Naive thymus-derived CD8-positive, alpha-beta T cell (primary cell): ENCODE data around the gene COL6A3. TPM values are rescaled to one million over a fixed set of nuclear protein-coding genes. Genes with fewer than 3 reads are reported as not detected.

Experiments
- ATAC-seq, 2 donors: fragments of 150-1000 bp; cut with Tn5 transposase in 1 of 2; sonication (Bioruptor Pico), chemical (Tn5 transposase) in 1 of 2; 1 replicate in 1 of 2; 2 replicates in 1 of 2; pipeline ENCODE4 v1.10.0; 2021; ENCODE audit warnings: mild to moderate bottlenecking in 2 of 2, moderate library complexity in 2 of 2
- POLR2A ChIA-PET: fragments of 350-600 bp; sonication (Branson Sonifier 250); formaldehyde crosslinking; loops from one replicate; lab custom pipeline; 2021; ENCODE audit warnings: antibody characterized with exemption; lab: Charles Lee
- DNase-seq, 10 donors: peaks; one replicate each; pipeline versions ENCODE4 v3.0.0 to v3.0.0-alpha.2; 2020 to 2022
- H3K27ac Mint-ChIP-seq, 10 donors: one replicate each; pipeline ENCODE4 v1.8.0; 2020 to 2022; ENCODE audit warnings: mild to moderate bottlenecking in 10 of 10, mixed read lengths in 10 of 10, moderate library complexity in 4 of 10, inconsistent platforms in 1 of 10
- H3K27me3 Mint-ChIP-seq, 5 donors: one replicate each; pipeline ENCODE4 v1.8.0; 2021 to 2022; ENCODE audit warnings: mixed read lengths in 5 of 5
- H3K36me3 Mint-ChIP-seq, 3 donors: one replicate each; pipeline ENCODE4 v1.8.0; 2020 to 2022; ENCODE audit warnings: mixed read lengths in 3 of 3, mild to moderate bottlenecking in 2 of 3, inconsistent platforms in 1 of 3
- H3K4me1 Mint-ChIP-seq, 4 donors: one replicate each; pipeline ENCODE4 v1.8.0; 2021 to 2022; ENCODE audit warnings: mixed read lengths in 4 of 4
- H3K4me3 Mint-ChIP-seq, 10 donors: one replicate each; pipeline ENCODE4 v1.8.0; 2020 to 2022; ENCODE audit warnings: mild to moderate bottlenecking in 10 of 10, mixed read lengths in 10 of 10, moderate library complexity in 6 of 10, inconsistent platforms in 1 of 10
- H3K9me3 Mint-ChIP-seq, 9 donors: one replicate each; pipeline ENCODE4 v1.8.0; 2020 to 2022; ENCODE audit warnings: mixed read lengths in 9 of 9, mild to moderate bottlenecking in 3 of 9, inconsistent platforms in 1 of 9, moderate library complexity in 1 of 9
- polyA plus RNA-seq, 3 donors: library from polyadenylated mRNA; unstranded; fragments of 300-500 nt; fragmentation: Illumina TruSeq; gene quantifications; one replicate each; pipeline ENCODE4 v1.2.3, GENCODE V29; 2021
- total RNA-seq, 8 experiments: library from RNA in 2 of 8; stranded (reverse) in 2 of 8; gene quantifications; one replicate each; pipeline ENCODE4 v1.2.3 and lab custom pipeline; 2021 to 2026

Gene COL6A3
- total and polyA plus RNA-seq, 5 experiments from 2014 or later = 0.95 to 4.1 (median 2.0) TPM

- DNase-seq (no peak), ATAC-seq (no peak)
- Mint-ChIP-seq H3K27me3 (no peaks in the 10 kb centered on the region), H3K9me3 (no peaks in the 10 kb centered on the region), H3K36me3 (peaks cover 0 to 4% (median 0%) of the 10 kb centered on the region in 3 donors), H3K4me3 (no peak overlapping the region), H3K4me1 (peaks cover 8 to 34% (median 18%) of the 10 kb centered on the region in 4 donors), H3K27ac (peak overlapping the region in 2 of 10 donors; percentile 47 to 61)
- POLR2A ChIA-PET = interaction anchor here (1.0 to 1.7 kb wide), 4 partner anchors 15 to 29 kb away, joined by 3 to 4 read pairs (median 4); no protein-coding TSS in a partner anchor
Measured at GRCh38 chr2:237450108-237450507, 36.1 kb upstream of the COL6A3 start.

- Mint-ChIP-seq H3K9me3 (no peaks in the 10 kb centered on the region), H3K27ac (peak overlapping the region in 6 of 10 donors; percentile 3 to 73 (median 43)), H3K4me1 (peaks cover 8 to 42% (median 20%) of the 10 kb centered on the region in 4 donors), H3K4me3 (no peak overlapping the region), H3K36me3 (peaks cover 0 to under 1% (median 0%) of the 10 kb centered on the region in 3 donors), H3K27me3 (no peaks in the 10 kb centered on the region)
- POLR2A ChIA-PET = interaction anchor here (0.9 to 1.7 kb wide), 5 partner anchors 9 to 28 kb away, joined by 3 to 4 read pairs (median 4); no protein-coding TSS in a partner anchor
- no peak for ATAC-seq
- no peak for DNase-seq
Measured at GRCh38 chr2:237449193-237449881, 35.4 kb upstream of the COL6A3 start.

- H3K27me3 Mint-ChIP-seq = no peaks in the 10 kb centered on the region
- H3K9me3 Mint-ChIP-seq = no peaks in the 10 kb centered on the region
- H3K36me3 Mint-ChIP-seq = no peaks in the 10 kb centered on the region
- POLR2A ChIA-PET = interaction anchor here (0.9 to 2.0 kb wide), 3 partner anchors 10 to 27 kb away, joined by 4 to 5 read pairs (median 4); no protein-coding TSS in a partner anchor
- peak overlapping the region in 5 of 10 donors; percentile 22 to 61 (median 41) for H3K27ac Mint-ChIP-seq
- no peak for DNase-seq
- no peak for ATAC-seq
- H3K4me1 Mint-ChIP-seq = peaks cover 10 to 43% (median 24%) of the 10 kb centered on the region in 4 donors
- H3K4me3 Mint-ChIP-seq = no peak overlapping the region
Measured at GRCh38 chr2:237448626-237449025, 34.7 kb upstream of the COL6A3 start.

- DNase-seq (no peak), ATAC-seq (no peak)
- Mint-ChIP-seq H3K27ac (peak overlapping the region in 2 of 10 donors; percentile 28 to 41), H3K36me3 (no peaks in the 10 kb centered on the region), H3K27me3 (no peaks in the 10 kb centered on the region), H3K4me1 (peaks cover 10 to 41% (median 24%) of the 10 kb centered on the region in 4 donors), H3K4me3 (no peak overlapping the region), H3K9me3 (no peaks in the 10 kb centered on the region)
- POLR2A ChIA-PET = interaction anchor here (0.9 to 2.0 kb wide), 2 partner anchors 10 to 27 kb away, joined by 4 to 5 read pairs; no protein-coding TSS in a partner anchor
Measured at GRCh38 chr2:237448171-237448570, 34.2 kb upstream of the COL6A3 start.

GRCh38 chr2:237447496-237447895 lies 33.5 kb upstream of the COL6A3 start:
- ATAC-seq (no peak), DNase-seq (no peak)
- H3K36me3 Mint-ChIP-seq = no peaks in the 10 kb centered on the region
- H3K9me3 Mint-ChIP-seq = no peaks in the 10 kb centered on the region
- H3K27ac Mint-ChIP-seq = no peak overlapping the region
- H3K27me3 Mint-ChIP-seq = no peaks in the 10 kb centered on the region
- peak overlapping the region in 1 of 10 donors; percentile 14 for H3K4me3 Mint-ChIP-seq
- POLR2A ChIA-PET = interaction anchor here (0.6 to 2.0 kb wide), 2 partner anchors 19 to 26 kb away, joined by 3 to 5 read pairs; no protein-coding TSS in a partner anchor
- peaks cover 13 to 48% (median 29%) of the 10 kb centered on the region in 4 donors for H3K4me1 Mint-ChIP-seq

- ATAC-seq (no peak), DNase-seq (no peak)
- Mint-ChIP-seq H3K4me3 (no peak overlapping the region), H3K9me3 (no peaks in the 10 kb centered on the region), H3K27ac (no peak overlapping the region), H3K27me3 (no peaks in the 10 kb centered on the region), H3K36me3 (no peaks in the 10 kb centered on the region), H3K4me1 (peaks cover 24 to 59% (median 37%) of the 10 kb centered on the region in 4 donors)
- POLR2A ChIA-PET = interaction anchor here (1.2 to 1.3 kb wide), 2 partner anchors 11 to 17 kb away, joined by 3 to 4 read pairs; no protein-coding TSS in a partner anchor
Measured at GRCh38 chr2:237446338-237446665, 32.3 kb upstream of the COL6A3 start.

GRCh38 chr2:237445611-237446337 lies 31.8 kb upstream of the COL6A3 start:
- no peaks in the 10 kb centered on the region for H3K27me3 Mint-ChIP-seq
- H3K4me1 Mint-ChIP-seq = peaks cover 28 to 59% (median 40%) of the 10 kb centered on the region in 4 donors
- ATAC-seq = no peak
- POLR2A ChIA-PET = interaction anchor here (1.2 to 1.3 kb wide), 2 partner anchors 10 to 17 kb away, joined by 3 to 4 read pairs; no protein-coding TSS in a partner anchor
- no peak overlapping the region for H3K4me3 Mint-ChIP-seq
- H3K36me3 Mint-ChIP-seq = no peaks in the 10 kb centered on the region
- DNase-seq = peak in 1 of 10 donors; percentile 1
- H3K27ac Mint-ChIP-seq = no peak overlapping the region
- H3K9me3 Mint-ChIP-seq = no peaks in the 10 kb centered on the region

- ATAC-seq = no peak
- POLR2A ChIA-PET = interaction anchor here (0.9 to 1.9 kb wide), 4 partner anchors 9 to 23 kb away, joined by 3 to 12 read pairs (median 4); no protein-coding TSS in a partner anchor
- no peaks in the 10 kb centered on the region for H3K36me3 Mint-ChIP-seq
- H3K4me3 Mint-ChIP-seq = no peak overlapping the region
- H3K4me1 Mint-ChIP-seq = peaks cover 31 to 59% (median 43%) of the 10 kb centered on the region in 4 donors
- peak overlapping the region in 1 of 10 donors; percentile 76 for H3K27ac Mint-ChIP-seq
- H3K27me3 Mint-ChIP-seq = no peaks in the 10 kb centered on the region
- peak in 1 of 10 donors; percentile 19 for DNase-seq
- H3K9me3 Mint-ChIP-seq = no peaks in the 10 kb centered on the region
Measured at GRCh38 chr2:237444071-237444470, 30.1 kb upstream of the COL6A3 start.

GRCh38 chr2:237441605-237442274 lies 27.8 kb upstream of the COL6A3 start:
- H3K4me3 Mint-ChIP-seq = peak overlapping the region in 9 of 10 donors; percentile 13 to 68 (median 57)
- H3K27ac Mint-ChIP-seq = peak overlapping the region in 9 of 10 donors; percentile 65 to 93 (median 80)
- no peaks in the 10 kb centered on the region for H3K27me3 Mint-ChIP-seq
- H3K9me3 Mint-ChIP-seq = no peaks in the 10 kb centered on the region
- ATAC-seq (peak; percentile 96), DNase-seq (peak in 7 of 10 donors; percentile 26 to 68 (median 47))
- peaks cover 40 to 74% (median 59%) of the 10 kb centered on the region in 4 donors for H3K4me1 Mint-ChIP-seq
- no peaks in the 10 kb centered on the region for H3K36me3 Mint-ChIP-seq
- POLR2A ChIA-PET = interaction anchor here (0.6 to 2.7 kb wide), 8 partner anchors 8 to 35 kb away, joined by 3 to 18 read pairs (median 4); no protein-coding TSS in a partner anchor

- no peak for ATAC-seq
- peak overlapping the region in 8 of 10 donors; percentile 55 to 93 (median 82) for H3K27ac Mint-ChIP-seq
- H3K36me3 Mint-ChIP-seq = no peaks in the 10 kb centered on the region
- POLR2A ChIA-PET = interaction anchor here (0.8 to 2.7 kb wide), 3 partner anchors 12 to 31 kb away, joined by 3 to 18 read pairs (median 4); no protein-coding TSS in a partner anchor
- DNase-seq = peak in 1 of 10 donors; percentile 15
- H3K4me3 Mint-ChIP-seq = peak overlapping the region in 6 of 10 donors; percentile 3 to 60 (median 34)
- H3K27me3 Mint-ChIP-seq = no peaks in the 10 kb centered on the region
- no peaks in the 10 kb centered on the region for H3K9me3 Mint-ChIP-seq
- peaks cover 45 to 82% (median 68%) of the 10 kb centered on the region in 4 donors for H3K4me1 Mint-ChIP-seq
Measured at GRCh38 chr2:237440819-237441281, 26.9 kb upstream of the COL6A3 start.

GRCh38 chr2:237438080-237438940 lies 24.3 kb upstream of the COL6A3 start:
- peak overlapping the region in 7 of 10 donors; percentile 1 to 69 (median 40) for H3K4me3 Mint-ChIP-seq
- H3K27ac Mint-ChIP-seq = peak overlapping the region in 7 of 10 donors; percentile 11 to 75 (median 63)
- no peaks in the 10 kb centered on the region for H3K27me3 Mint-ChIP-seq
- peaks cover 53 to 90% (median 85%) of the 10 kb centered on the region in 4 donors for H3K4me1 Mint-ChIP-seq
- H3K36me3 Mint-ChIP-seq = no peaks in the 10 kb centered on the region
- no peak for DNase-seq
- no peak for ATAC-seq
- POLR2A ChIA-PET = interaction anchor here (0.8 to 2.2 kb wide), 3 partner anchors 9 to 37 kb away, joined by 3 to 12 read pairs (median 4); no protein-coding TSS in a partner anchor
- H3K9me3 Mint-ChIP-seq = no peaks in the 10 kb centered on the region
